ENCODE results near the gene RSKR.

DNA sequence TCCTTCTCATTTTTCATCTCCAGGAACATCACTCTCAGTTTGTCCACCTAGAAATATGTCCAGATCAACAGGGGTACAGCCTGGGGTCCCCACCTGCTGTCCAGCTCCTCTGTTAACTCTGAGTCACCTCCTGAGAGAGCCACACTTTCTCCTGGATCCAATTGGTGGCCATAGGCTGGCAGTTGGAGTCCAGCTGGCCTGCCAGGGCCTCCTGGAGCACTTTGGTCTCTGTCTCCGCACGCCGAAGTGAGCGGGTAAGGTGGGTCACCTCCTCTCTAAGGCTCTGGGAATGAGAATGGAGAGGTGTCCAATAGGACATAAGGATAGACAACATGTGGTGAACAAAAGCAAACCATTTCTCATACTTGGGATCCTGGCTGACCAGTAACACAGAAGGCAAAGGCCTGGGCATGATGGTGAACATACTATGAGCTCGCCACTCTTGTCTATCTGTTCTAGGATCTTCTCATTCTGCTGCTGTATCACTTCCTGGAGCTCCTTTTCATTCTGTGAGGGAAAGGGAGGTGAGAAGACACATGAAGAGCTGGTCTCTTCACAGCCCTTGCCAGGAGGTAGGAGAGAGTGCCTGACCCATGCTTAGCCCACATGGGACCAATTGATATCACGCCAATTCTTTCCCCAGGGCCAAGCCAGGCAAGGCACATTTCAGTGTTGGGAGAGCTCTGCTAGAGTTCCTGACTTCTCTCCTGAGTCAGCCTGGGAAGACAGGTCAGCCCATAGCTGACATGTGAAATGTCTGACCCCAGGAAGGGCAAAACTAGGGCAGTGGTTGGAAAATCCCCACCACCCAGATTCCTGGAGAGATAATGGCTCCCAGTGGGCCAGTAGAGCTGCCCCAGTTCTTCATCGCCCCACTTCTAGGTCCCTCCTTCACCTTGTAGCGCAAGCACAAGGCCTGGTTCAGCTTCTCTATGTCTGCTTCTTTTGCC is 35.5 kb downstream of the RSKR start:
- TF ChIP-seq TP53 (CRISPR knock-in tag; IDR thresholded peaks at IDR 0.05) (no peak), NPAS2 (CRISPR knock-in tag; IDR thresholded peaks at IDR 0.05; ENCODE audit: borderline replicate concordance) (no peak)

Data from A549 (cell line).